Stimulated activated CD8-positive, alpha-beta memory T cell treated with anti-CD3 and anti-CD28 coated beads, Interleukin-7, amount 100 ng/mL, for 24 hours (primary cell): ENCODE results near the gene SLC23A2.
"Not testable (repeated sequence)": the region's sequence is repeated elsewhere in the genome, so short reads cannot be mapped to it uniquely, and the experiment has no call there.

Experiments
- DNase-seq: peaks from one replicate; pipeline ENCODE4 v3.0.0-alpha.2; 2020; ENCODE audit warnings: low read depth

The SLC23A2 gene

DNA sequence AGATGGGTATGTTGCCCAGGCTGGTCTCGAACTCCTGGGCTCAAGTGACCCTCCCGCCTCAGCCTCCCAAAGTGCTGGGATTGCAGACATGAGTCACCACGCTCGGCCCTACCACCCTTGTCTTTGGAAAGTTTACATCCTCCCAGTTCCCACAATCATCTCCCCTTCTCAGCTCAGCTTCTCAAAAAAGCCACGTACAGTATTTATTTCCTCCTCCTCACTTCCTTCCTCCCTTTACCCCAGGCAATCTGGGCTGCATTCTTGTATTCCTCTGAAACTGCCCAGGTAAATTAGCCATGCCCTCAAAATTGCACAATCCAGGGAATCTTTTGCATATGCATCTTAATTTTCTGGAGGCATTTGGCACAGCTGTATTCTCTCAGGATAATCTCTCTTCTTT, 7.4 kb upstream of the SLC23A2 start:
- no peak for DNase-seq

DNA sequence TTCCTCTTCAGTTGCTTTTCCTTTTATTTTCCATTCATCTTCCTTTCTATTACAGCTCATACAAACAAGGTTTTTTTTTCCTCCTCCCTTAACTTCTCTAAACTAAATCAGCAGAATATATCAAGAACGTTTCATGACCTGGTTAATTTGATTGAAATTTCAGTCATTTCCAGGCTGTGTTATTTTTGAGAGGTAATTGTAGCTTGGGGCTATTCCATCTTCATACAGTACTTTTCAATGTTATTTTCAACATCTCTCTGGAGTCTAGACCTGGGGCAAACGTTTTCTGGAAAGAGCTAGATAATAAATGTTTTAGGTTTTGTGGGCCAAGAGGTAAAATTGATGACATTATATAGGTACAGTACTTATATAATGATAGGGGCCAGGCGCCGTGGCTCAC, 4.0 kb upstream of the SLC23A2 start:
- no peak for DNase-seq

DNA sequence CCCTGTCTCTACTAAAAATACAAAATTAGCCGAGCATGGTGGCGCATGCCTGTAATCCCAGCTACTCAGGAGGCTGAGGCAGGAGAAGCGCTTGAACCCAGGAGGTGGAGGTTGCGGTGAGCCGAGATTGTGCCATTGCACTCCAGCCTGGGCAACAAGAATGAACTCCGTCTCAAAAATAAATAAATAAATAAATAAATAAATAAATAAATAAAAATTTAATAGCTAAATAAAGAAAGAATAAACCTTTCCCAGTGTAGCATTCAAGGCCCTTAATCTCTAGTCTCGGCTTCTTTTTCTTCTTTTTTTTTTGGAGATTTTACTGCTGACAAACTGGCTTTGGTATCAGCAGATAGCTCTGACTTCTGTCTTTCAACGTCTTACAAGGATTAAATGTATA, 3.5 kb upstream of the SLC23A2 start:
- DNase-seq, result not testable (repeated sequence)

DNA sequence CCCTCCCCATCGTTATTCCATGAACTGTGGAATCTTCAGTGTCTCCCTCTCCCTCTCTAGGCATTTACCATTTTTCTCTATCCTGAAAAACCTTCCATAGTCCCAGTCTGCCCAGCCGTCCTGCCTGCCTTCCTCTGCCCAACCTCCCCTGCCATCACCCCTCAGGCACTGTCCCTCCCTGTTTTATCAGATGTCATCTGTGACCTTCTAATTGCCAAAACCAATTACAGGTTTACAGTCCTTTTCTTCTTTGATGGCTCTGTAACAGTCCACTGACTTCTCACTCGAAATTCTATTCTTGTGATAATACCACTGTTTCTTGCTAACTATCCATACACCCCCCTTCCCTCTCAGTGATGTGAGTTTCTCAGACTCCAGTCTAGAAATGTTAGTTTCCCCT, 2.3 kb upstream of the SLC23A2 start:
- DNase-seq, result no peak

DNA sequence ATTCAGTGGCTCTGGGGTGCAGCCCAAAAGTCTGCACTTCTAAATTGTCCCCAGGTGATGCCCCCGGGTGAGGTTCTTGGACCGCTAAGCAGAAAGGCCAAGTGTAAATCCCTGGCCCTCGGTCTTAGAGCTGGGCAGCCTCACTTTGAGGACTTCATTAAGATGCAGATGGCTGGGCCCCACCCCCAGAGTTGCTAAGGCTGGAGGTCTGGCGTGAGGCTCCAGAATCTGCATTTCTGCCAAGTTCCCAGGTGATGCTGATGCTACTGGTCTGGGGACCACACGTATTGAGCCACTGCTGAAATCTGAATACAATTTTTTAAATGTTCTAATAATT, 735 bp upstream of the SLC23A2 start:
- no peak for DNase-seq

DNA sequence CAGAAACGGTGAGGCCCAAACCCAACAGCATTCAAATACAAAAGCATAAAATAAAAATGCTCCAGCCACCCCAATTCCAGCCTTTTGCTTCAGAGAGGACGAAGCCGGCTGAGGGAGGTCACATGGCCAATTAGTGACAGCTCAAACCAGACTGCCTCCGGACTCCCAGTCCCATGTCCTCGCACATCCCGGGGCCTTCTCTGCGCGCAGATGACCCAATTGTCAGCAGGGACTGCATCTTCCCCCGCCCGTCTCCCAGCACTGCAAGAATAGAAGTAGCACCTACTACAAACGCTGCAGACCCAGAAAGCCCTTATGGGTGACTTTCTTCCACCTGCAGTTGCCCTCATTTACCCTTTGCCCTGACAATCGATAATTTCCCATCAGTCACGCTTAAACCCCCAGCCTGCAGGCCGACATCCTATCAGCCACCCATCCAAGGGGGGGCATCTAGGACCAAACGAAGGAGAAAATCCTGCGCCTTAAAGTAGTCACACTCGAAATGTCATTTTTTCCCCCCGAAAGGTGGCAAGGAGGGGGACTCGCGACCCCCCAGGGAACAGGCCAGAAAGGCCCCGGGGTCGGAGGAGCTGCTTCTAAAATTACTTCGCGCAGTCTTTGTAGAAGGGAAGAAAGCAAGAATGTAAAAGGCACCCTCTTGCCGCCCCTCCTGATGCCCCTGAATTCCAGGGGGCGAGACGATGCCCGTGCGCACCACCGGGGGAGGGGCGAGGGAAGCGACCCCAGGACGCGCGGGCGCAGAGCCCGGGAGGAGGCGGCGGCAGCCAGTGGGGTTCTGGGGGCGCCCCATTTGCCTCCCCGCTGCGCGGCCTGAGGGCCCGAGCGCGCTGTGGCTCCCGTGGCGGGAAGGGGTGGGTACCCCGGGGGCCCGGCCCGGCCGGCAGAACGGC, 792 bp downstream of the SLC23A2 start:
- DNase-seq, result no peak

DNA sequence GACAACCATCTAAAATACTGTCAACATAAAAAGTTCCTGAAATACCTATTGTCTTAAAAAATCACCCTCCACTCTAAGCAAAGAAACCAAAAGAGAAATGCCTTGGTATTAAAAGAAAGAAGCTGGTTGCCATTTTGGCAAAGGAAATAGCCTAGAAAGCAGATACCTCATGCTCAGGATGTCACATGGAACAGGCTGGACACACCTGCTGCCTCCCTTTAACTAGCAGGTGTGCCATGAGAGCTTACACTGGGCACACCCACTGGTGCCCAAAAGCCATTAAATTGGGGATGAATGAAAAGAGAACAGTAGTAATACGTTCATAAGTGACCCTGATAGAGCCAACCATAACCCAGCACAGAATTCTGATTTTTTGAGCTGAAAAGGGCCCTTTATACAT, 1.5 kb downstream of the SLC23A2 start:
- no peak for DNase-seq

DNA sequence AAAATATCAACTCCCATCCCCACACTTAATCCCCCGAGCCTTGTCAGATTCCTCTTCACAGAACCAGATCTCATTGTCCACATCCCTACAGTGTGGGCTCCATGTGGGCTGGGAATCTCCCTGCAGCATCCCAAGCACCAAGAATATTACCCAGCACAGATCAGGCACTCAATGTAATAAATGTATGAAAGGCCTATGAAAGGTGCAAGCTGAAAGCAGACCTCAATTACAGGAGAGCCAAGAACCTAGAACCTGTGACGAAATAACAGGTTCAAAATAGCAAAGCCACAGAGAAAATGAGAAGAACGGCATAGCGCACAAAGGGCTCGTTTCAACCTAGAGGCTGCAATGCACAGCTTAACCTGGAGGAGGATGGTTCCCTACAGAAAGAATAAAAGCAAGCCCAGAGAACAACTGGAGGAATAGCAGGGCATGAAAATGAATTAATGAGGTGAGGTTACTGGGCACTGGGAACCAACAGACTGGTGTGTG, 3.1 kb downstream of the SLC23A2 start:
- no peak for DNase-seq

DNA sequence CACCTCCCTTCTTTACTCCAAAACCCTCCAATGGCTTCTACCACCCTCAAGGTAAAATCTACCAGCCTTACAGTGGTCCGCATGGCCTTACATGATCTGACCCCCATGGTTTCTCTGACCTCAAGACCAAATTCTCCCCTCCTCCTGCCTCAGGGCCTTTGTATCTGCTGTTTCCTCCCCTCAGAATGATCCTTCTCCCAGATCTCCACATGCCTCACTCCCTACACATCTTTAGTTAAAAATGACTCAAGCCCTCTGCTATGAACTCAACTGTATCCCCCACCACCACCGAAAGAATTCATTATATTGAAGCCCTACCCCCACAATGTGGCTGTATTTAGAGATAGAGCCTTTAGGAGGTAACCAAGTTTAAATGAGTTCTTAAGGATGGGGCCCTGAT, 4.1 kb downstream of the SLC23A2 start:
- DNase-seq, result no peak

DNA sequence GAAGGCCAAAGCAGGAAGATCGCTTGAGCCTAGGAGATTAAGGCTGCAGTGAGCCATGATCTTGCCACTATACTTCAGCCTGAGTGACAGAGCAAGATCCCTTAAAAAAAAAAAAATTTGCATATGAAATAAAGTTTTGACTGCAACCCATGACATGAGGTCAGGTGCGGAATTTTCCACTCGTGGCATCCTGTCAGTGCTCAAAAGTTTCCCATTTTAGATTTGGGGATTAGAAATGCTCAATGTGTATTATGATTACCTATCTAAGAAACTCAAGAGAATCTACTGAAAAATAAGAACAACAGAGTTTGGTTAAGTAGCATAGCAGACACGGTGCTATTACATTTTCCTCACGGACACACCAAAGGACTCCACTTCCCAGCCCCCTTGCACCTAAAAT, 11.7 kb downstream of the SLC23A2 start:
- DNase-seq, result no peak

DNA sequence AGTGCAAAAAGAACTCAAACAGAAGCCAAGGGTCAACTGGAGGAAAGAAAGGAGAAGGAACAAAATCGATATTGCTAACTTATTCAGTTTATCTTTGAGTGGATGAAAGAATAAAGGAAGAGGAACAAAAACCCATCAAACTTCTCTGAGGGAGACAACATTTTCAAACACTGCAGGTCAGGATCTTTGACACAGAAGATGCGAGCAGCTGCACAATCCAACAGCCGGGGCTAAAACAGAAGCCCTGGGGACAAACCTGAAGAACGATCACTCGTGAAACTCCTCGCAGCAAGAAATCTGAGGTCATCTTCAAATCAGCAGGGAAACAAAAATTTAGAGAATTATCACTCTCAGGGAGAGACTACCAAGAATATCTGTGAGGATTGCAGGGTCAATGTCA, 14.2 kb downstream of the SLC23A2 start:
- no peak for DNase-seq

DNA sequence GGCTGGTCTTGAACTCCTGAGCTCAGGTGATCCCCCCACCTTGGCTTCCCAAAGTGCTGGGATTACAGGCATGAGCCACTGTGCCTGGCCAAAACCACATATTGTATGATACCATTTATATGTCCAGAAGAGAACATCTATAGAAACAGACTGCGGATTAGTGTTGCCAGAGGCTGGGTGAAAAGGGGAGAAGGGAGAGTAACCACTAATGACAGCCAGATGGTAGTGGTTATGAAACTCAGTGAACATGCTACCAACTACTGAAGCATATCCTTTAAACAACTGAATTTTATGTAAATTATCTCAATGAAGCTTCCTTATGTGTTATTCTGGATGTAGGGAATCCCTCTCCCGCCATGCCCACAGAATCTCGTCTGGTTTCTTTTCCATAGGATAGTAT, 15.7 kb downstream of the SLC23A2 start:
- DNase-seq, result no peak

DNA sequence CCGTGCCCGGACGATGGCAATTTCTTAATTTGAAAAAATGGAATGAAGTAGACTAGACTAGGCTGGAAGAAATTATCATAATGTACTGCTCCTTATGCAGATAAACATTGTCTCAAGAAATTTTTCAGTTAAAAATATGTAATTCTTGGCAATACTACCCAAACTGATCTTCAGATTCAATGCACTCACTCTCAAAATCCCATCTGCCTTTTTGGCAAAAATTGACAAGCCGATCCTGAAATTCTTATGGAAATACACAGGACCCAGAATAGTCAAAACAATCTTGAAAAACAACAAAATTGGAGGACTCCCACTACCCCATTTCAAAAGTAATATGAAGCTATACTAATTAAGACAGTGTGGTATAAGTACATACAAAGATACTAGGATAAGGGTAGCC, 19.0 kb downstream of the SLC23A2 start:
- DNase-seq, result no peak

DNA sequence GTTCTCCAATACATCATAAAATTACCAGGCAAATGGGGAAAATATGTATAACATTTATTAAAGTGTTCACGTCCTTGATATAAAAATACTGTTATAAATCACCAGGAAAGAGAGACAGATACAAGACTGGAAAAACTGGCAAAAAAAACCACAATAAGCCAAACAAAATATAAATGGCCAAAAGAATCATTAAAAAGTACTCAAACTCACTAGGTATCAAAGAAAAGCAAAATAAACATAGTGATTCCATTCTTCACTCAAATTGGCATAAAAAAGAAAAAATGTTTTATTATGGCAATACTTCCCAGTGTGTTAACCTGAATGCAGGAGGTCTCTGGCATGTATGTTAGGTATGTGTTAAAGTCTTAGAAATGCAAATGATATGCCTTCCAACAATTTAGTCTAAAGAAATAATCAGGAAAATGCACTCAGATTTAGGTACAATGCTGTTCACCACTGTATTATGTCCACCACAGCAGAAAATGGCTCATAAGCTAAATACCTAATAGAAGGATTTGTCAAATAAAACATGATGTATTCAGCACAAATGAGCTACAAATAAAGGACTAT, 21.4 kb downstream of the SLC23A2 start:
- DNase-seq, result no peak

DNA sequence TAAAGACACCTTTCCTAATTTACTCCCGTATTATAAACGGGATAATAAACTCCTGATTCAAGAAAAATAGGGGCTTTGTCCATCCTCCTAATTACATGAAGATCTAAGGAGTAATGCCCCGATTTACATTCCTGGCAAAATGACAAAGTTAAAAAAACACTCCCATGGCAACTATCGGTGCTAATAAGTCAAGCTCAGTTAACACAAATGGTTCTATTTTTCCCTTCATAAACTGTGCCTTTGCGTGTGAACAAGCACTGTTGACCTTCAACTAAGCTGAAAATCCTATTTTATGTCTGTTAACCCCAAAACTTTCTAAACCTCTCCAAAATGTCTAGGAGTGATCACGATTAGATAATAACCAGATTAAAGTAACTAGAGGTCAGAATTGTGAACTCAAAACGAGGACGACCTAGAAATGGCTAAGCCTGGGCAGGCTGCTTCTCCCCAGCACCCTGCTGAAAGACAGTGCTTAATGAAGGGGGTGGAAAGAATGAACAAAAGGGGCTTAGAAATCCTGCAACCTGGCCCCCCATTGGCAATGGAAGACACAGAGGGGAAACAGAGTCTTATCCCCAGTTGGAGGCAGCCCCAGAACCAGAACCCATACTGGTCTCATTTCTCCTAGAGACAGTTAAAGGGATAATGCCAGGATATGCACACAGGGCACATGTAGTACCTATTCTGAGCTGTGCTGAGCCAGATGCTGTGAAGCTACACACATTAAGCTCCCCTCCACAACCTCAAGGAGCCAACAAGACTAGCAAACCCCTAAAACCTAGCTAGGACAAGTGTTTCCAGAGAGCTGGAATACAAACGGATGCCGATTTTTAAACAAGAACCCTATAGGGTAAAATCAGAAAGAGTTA, 23.0 kb downstream of the SLC23A2 start:
- no peak for DNase-seq

DNA sequence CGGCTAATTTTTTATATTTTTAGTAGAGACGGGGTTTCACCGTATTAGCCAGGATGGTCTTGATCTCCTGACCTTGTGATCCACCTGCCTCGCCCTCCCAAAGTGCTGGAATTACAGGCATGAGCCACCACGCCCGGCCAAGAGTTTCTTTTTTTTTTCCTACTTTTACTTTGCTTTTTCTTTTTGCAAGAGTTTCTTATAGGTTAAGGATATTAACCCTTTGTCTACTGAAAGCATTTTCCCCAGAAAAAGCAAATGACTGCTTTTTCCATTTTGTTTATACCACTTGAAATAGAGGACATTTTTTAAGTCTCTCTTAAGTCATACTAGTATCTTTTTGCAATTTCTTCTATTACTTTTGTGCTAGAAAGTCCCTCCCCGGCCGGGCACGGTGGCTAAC, 25.3 kb downstream of the SLC23A2 start:
- not testable (repeated sequence) for DNase-seq

DNA sequence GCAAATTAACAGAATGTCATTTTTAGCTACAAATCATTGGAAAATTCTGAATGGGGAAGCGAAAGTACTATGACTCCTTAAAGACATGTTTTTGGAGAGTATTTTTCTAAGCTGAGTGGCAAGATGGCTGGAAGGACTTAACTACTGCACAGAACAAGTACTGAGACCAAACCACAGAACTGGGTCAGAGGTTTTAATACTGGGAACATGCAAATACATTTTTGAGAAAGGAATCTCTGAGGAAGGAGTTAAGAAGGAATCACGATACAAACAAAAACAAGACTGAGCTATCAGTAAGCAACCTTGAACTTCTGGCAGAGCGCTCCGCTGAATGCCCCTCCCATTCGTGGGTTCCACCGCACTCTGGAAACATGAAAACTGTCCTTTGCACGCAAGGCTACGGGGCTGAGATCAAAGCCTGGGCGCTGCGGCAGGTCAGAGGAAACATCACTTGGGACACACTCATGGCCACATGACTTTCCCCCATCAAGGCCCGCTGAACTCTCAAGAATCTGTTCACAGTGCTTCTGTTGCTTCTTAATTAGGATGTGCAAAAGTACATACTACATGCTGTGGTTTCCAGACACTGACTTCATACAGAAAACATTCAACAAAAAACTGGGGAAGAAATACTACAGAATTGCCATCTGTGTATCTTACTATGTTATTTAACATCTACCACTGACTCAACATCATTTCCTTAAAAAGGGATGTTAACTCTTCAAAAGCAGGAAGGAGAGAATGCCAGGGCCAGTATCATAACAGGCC, 27.8 kb downstream of the SLC23A2 start:
- peak; percentile 11 for DNase-seq

DNA sequence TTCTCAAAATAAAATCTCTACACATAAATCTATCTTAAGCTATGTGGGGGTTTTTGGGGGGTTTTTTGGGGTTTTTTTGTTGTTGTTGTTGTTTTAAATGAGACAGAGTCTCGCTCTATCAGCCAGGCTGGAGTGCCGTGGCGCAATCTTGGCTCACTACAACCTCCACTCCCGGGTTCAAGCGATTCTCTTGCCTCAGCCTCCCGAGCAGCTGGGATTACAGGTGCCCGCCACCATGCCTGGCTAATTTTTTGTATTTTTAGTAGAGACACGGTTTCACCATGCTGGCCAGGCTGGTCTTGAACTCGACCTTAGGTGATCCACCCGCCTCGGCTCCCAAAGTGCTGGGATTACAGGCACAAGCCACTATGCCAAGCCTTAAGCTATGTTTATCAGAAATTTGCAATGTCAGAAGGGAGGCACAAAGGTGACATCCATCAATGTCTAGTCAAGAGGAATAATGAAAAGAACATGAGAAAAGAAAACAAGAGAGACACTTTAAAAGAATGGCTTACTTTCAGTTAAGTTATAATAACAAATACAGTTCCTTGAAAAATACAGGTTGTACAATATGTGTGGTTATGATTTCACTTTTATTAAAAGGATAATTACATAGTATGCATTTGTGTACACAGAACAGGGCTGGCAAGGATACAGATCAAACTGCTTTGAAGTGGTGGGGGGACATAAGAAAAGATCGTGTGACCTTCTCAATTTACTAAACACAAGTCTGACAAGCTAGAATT, 28.6 kb downstream of the SLC23A2 start:
- no peak for DNase-seq

DNA sequence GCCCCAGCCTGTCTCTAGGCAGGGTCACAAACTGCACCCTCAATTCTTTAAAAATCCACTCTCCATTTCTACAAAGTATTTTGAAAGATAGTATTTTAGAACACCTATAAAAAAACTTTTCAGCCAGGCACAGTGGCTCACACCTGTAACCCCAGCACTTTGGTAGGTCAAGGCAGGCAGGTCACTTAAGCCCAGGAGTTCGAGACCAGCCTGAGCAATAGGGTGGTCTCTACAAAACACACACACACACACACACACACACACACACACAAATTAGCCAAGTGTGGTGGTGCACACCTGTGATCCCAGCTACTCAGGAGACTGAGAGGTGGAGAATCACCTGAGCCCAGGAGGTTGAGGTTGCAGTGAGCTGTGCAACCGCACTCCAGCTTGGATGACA, 30.2 kb downstream of the SLC23A2 start:
- DNase-seq, result no peak

DNA sequence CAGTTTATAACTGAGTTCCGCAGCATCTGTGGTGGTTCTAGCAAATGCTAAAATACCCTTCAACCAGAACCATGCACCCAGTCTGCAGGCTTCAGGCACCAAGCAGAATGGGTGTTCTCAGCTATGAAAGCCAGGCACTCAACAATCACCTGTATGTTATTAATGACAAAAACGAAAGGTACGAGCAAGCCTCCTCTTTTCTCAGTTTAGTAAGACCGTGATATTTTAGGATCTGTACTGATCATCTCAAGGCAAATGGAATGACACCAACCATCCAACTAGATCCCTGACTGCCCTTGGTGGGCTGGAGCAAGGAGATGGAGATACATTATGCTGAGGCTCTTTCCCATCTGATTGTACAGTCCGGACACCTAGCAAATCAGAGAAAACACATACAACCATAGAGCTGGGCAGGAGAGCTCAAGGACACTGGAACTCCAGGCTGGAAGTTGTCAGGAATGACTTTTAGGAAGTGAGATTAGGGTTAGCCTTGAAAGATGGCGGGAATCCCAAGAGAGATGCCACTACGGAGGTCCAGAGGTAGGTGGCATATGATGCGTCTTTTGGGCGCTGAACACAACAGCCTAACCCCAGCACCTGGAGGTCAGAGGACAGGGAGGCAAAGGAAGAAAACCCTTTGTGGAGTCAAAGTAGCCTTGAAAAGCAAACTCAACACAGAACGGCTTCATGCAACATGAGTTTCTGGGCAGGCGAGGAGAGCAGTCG, 33.4 kb downstream of the SLC23A2 start:
- no peak for DNase-seq
